OCI-LY1 (cell line): ENCODE results near the gene MYBBP1A.

Source experiments
- EZH2 ChIP-seq: fragments of 200-600 bp; sonication (generic), shearing (Covaris generic); IDR thresholded peaks from 2 replicates; pipeline ENCODE4 v1.8.0; 2017; ENCODE audit warnings: borderline replicate concordance, mixed run types, mild to moderate bottlenecking, antibody characterized with exemption, low read length, moderate library complexity, mixed read lengths
- TF ChIP-seq, protein P1 (sequence below): fragments of 200-600 bp; sonication (generic), shearing (Covaris generic); IDR thresholded peaks from 2 replicates; pipeline ENCODE4 v1.5.1; 2017; ENCODE audit warnings: mild to moderate bottlenecking, antibody characterized with exemption, low read length, moderate library complexity, mixed read lengths

DNA sequence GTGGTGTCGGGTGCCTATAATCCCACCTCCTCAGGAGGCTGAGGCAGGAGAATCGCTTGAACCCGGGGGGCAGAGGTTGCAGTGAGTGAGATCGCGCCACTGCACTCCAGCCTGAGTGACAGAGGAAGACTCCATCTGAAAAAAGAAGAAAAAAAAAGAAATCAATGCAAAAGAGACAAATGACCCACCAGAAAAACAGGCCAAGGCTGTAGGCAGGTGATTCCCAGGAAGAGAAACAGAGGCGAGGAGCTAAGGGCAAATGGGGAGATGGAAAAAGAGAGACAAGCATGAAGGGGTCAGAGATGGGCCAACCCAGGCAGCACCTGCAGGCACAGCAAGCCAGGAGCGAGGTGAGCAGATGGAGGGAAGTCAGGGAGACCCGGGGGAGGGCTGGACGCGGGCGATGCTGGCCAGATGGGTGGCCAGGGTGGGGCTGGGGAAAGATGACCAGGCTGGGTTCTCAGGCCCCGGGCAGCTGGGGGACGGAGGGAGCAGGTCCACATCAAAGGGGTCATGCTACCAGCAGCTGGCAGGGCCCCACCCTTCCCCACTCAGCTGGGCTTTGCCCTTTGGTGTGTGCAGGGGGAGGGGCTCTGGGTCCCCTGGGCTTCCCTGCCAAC is 25.5 kb downstream of the MYBBP1A start:
- TF ChIP-seq, protein P1, sequence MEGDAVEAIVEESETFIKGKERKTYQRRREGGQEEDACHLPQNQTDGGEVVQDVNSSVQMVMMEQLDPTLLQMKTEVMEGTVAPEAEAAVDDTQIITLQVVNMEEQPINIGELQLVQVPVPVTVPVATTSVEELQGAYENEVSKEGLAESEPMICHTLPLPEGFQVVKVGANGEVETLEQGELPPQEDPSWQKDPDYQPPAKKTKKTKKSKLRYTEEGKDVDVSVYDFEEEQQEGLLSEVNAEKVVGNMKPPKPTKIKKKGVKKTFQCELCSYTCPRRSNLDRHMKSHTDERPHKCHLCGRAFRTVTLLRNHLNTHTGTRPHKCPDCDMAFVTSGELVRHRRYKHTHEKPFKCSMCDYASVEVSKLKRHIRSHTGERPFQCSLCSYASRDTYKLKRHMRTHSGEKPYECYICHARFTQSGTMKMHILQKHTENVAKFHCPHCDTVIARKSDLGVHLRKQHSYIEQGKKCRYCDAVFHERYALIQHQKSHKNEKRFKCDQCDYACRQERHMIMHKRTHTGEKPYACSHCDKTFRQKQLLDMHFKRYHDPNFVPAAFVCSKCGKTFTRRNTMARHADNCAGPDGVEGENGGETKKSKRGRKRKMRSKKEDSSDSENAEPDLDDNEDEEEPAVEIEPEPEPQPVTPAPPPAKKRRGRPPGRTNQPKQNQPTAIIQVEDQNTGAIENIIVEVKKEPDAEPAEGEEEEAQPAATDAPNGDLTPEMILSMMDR: no peak
- no peak for TF ChIP-seq EZH2
